C4-2B (cell line): ENCODE results near the gene DENND11.

Experiments used
- CTCF ChIP-seq: fragments of 450-650 bp; conservative IDR thresholded peaks from 2 replicates; pipeline ENCODE4 v1.5.1; 2017; ENCODE audit warnings: mild to moderate bottlenecking
- ZFX ChIP-seq: fragments of 450-650 bp; IDR thresholded peaks from 2 replicates; pipeline ENCODE4 v1.6.1; 2017

DNA sequence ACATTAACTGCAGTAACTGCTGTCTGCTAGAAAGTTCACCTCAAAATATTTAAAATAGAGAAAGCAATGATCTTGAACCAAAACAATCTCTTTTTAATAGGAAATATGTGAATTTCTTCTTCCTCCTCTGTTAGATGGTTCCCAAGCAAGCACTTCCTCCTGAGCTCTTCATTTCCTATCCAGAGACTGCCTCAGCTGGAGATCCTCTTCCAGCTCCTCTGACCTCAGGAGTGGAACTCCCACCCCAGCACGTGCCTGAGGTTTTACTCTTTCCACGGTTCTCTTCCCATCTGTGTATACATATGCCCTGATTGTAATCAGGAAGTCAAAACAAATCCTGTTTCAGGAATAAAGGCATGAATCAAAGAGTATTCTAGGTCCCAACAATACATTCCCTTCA lies 5.6 kb downstream of the DENND11 start:
- TF ChIP-seq CTCF (no peak), ZFX (no peak)
